ENCODE measurements around the gene MAGI1. TPM values are rescaled to one million over a fixed set of nuclear protein-coding genes. Genes with fewer than 3 reads are reported as not detected.

Gene MAGI1
- total RNA-seq, 1 donor from 2014 or later = 45.3 TPM

- DNase-seq = no peak
Measured at GRCh38 chr3:65402597-65402996, 636.1 kb downstream of the MAGI1 start.

DNA sequence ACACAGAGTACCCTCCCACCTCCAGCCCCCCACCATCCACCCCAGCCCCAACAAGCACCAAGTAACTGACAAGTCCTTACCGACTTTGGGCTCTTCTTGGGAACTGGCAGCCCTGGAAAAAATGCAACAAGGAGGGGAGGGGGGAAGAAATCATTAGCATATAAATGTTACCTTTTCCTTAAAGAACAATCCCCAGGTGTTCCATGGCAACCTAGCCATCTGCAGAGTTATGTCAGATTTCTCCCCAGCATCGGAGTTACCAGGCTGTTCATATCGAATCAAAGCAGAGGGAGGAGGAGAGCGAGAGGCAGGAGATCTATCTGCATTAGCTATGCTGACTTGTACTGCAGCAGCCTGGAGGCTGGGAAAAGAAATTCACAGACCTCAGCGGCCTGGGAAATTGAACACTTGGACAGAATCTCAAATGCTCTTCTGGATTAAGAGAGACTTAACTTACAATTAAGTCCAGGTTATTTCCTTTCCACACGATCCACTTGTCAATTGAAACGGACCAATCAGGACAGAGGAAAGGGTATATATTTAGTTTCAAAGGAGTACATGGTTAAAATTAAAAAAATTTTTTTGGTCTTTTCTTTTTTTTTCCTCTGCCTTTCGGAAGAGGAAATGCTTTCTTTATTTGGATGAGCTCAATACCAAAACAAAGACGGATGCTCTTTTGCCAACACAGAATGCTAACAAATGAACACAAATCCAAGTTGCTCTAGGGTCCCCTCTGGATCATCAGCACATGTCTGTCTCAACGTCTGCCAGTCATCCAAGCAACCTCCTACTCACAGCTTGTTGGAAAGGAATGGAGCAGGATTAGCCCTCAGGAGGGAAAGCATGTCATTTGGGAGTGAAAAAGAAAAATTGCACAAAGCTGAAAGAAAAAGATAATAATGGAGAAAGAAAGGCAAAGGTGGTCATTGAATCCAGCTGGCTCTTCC is 637.1 kb downstream of the MAGI1 start:
- peak; percentile 90 for DNase-seq

DNA sequence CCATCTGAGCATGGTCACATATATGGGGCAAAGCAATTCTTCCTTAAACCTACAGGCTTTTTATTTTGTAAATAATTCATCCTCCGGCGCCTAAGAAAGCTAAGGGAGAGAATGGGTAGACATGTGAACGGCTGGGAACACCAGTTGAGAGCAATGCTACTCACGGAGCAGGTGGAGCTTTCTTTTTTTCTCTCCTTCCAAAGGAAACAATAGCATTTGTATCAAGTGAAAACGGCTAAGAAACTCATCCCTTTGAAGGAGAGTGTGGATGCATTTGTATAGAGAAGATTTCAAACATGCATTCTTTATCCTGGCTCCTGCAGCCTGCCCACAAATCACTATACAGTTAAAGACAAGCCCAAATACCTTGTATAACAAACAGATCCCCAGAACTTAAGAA is 637.8 kb downstream of the MAGI1 start:
- DNase-seq = no peak

- no peak for DNase-seq
Measured at GRCh38 chr3:65398953-65399352, 639.8 kb downstream of the MAGI1 start.

DNA sequence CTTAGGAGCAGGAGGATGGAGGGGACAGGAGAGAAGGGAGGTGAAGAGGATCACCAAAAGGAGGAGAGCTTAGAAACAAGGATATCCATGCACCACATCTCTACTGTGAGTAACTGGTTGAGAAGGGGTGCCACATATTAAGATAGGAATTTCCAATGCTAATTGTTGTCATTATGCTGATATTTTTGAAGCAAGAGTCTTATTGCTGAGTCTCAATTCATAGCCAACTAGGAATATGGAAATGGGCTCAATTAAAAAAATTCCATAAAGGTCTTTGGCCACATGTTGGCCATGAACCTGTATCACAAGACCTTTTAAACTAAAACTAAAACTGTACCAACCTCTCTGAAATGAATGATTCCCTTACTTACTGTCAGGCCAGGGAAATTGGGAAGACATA is 642.6 kb downstream of the MAGI1 start:
- DNase-seq = no peak

- DNase-seq = no peak
Measured at GRCh38 chr3:65391068-65391467, 647.6 kb downstream of the MAGI1 start.

- DNase-seq = no peak
Measured at GRCh38 chr3:65385805-65386204, 652.9 kb downstream of the MAGI1 start.

- DNase-seq = peak; percentile 6
Measured at GRCh38 chr3:65381496-65382010, 657.2 kb downstream of the MAGI1 start.

DNA sequence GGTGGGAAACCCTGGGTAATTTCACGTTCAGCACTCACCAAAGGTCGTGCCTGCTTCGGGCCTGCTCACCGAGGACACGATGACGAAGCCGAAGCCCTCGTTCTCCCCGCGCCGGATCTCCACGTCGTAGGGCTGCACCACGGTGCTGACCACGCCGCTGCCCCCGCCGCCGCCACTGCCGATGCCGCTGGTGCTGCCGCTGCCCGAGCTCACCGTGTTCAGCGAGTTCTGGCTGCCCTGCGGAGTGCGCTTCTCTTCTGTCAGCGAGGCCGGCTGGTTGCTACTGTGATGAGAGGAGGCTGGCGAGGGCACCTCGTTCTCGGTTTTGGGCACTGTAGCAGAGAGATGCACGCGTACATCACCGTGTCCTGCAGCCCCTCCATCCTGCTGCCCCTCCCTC is 659.5 kb downstream of the MAGI1 start:
- DNase-seq = no peak

GRCh38 chr3:65377637-65378036 is 661.1 kb downstream of the MAGI1 start:
- DNase-seq = no peak

GRCh38 chr3:65376426-65376825 is 662.3 kb downstream of the MAGI1 start:
- no peak for DNase-seq

DNA sequence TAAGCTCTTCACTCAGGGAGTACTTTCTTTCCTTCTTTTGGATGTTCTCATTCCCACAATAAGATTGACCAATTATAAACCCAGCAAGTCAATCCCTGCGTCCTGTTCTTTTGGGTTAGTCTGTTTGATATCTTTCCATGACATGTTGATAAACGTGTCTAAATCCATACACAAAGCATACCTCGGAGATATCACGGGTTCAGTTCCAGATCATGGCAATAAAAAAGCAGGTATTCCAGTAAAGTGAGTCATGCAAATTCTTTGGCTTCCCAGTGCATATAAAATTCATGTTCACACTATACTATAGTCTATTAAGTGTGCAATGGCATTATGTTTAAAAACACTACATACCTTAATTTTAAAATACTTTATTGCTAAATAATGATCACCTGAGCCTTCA is 667.7 kb downstream of the MAGI1 start:
- no peak for DNase-seq

DNA sequence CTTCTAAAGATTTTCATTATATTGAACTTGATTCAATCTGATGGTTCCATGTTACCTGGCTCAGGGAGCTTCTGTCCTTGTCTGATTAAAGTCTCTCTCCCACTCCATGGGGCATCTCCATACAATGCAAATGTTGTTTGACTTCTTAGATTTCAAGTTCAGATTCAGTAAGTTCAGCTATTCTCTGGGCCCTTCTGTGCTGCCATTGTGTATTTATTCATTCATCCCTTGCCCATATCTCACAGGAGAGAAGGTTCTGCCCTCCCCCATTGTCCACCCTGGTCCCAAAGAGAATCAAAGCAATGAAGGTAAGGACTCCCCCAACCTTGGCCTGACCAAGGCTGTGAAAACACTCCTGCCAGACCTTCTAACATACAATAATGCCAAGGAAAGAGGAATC is 669.9 kb downstream of the MAGI1 start:
- DNase-seq = no peak

GRCh38 chr3:65362688-65363087 is 676.0 kb downstream of the MAGI1 start:
- no peak for DNase-seq

- no peak for DNase-seq
Measured at GRCh38 chr3:65361448-65361847, 677.3 kb downstream of the MAGI1 start.

DNA sequence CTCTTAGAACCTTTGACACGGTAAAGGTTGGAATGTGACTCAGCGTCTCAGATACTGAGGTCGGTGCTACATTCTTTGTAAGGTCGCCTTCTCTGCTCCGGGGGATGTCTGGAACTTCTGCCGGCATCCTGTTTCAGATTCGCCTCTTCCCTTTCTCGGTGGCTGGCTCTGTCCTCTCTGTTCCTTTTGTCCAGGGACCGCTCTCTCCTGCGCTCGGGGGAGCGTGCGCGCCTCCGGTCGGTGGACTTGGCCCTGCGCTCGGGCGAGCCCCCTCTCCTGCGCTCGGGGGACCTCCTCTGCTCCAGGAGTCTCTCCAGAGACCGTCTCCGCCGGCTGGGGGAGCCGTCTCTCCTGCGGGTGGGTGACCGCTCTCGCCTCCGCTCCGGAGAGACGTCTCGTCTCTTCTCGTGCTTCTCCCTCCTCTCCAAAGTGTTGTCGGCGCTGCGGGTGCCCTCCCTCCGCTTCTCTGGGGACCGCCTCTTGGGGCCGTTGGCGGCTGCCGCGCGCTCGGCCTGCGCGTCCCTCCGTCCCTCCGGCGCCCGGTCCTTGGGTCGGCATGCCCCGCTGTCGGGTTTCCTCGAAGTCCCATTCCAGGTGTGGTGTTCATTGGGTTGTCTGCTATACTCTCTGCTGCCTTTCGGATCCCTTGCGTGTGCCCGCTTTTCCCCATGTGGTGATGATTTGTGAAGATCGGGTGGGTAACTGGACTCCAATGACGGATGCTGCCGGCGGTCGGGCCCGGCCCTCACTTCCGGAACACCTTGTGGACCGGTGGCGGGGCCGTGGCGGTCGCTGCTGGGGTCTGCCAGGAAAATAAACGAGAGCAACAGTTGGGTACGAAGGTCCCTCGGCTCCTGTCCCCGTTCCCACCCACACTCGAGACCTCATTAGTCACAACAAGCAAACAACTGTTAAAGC is 682.1 kb downstream of the MAGI1 start:
- DNase-seq = no peak

GRCh38 chr3:65354880-65355279 is 683.8 kb downstream of the MAGI1 start:
- DNase-seq = no peak

- DNase-seq = no peak
Measured at GRCh38 chr3:65352951-65353350, 685.8 kb downstream of the MAGI1 start.

DNA sequence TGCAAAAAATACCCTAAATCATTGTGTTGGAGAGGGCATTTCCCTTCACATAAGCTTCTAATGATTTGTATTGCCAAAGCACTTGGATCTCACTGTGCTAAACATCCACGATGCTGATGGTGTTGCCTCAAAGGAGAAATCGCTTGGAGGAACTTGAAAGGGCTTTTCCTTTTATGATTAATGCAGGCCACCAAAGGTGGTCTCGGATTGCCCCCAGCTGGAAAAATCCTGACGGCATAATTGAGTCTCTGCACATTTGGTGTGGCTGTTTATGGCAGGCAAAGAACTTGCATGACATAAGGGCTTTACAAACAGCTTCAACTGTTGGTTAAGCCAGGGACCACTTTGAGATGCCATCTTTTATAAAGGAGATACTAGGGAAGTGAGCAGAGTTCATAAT is 687.0 kb downstream of the MAGI1 start:
- DNase-seq = no peak

DNA sequence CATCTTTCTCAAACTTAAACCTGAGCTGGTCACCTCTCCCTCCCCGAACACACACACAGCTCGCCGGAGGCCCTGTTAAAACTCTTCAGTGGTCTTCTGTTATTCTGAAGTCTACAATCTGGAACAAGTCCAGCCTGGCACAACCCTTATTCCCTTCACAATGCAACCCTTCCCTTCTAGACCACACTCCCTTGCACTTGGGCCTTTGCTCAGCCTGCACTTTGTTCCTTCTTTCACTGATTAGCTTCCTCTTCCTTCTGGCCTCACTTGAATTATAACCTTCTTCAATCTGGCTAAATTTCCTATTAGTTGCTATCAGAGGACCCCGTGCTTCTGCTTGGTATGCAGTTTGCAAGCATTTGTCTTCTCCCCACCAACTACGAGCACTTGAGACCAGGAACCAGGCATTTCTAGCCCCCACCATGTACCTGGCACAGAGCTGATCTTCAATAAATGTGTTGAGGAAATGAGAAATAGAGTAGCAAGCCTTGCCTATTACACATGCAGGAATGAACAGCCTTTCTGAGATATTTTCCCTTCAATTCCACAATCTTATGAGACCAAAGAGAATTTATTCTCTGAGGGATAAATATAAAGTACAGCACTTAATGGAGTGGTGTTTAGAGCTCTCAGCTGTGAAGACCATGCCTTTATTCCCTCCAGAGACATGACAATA is 687.8 kb downstream of the MAGI1 start:
- DNase-seq = no peak

DNA sequence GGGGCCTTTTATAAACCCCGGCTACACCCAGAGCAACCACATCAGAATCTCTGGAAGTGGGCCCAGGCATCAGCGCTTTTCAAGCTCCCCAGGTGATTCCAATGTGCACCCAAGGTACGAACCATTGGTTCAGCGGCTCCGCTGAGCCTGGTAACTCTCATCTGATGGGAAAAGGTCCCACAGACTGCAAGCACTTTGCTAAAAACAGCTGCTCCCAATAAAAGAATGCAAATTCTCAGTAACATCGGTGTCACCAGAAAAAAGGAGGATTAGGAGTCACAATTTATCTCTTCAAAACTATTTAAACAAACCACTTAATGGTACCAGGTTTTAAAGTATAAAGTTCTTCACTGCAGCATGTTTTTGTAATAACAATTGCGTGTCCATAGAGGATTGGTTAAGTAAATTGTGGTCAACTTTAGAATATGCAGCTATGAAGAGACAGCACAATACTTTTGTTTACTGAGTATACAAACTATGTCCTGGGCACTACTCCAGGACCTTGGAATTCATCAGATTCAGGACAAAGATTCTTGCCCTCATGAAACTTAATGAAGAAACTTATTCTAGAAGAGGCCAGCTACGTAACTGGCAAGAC is 690.2 kb downstream of the MAGI1 start:
- DNase-seq = peak; percentile 12

- no peak for DNase-seq
Measured at GRCh38 chr3:65347166-65347565, 691.6 kb downstream of the MAGI1 start.

All from skin of body (tissue), 2 donors.